ENCODE data around the gene TMEM176B. TPM values are rescaled to one million over a fixed set of nuclear protein-coding genes. Genes with fewer than 3 reads are reported as not detected.
A peak's percentile ranks its signal among the peaks of the same experiment; 100 is the strongest.

The TMEM176B gene
- total RNA-seq, 4 donors from 2014 or later, result 93.3 to 394 (median 300) TPM

- no peak overlapping the region for H3K4me3 ChIP-seq
- H3K9me3 ChIP-seq, result no peaks in the 10 kb centered on the region
- H3K4me1 ChIP-seq, result peaks cover 4 to 73% (median 10%) of the 10 kb centered on the region in 4 donors
- DNase-seq, result peak in 2 of 3 donors; percentile 69 to 84
- H3K36me3 ChIP-seq, result no peaks in the 10 kb centered on the region
- H3K27me3 ChIP-seq, result no peaks in the 10 kb centered on the region
- peak overlapping the region; percentile 51 to 90 (median 70) for H3K27ac ChIP-seq
- peak; percentile 43 to 66 for TF ChIP-seq POLR2A (IDR thresholded peaks at IDR 0.05)
- no peak for TF ChIP-seq CTCF (IDR thresholded peaks at IDR 0.05)
Observed at GRCh38 chr7:150784120-150784736, 15.9 kb downstream of the TMEM176B start.

- DNase-seq, result peak in 1 of 3 donors; percentile 37
- no peaks in the 10 kb centered on the region for H3K27me3 ChIP-seq
- H3K9me3 ChIP-seq, result no peaks in the 10 kb centered on the region
- H3K36me3 ChIP-seq, result no peaks in the 10 kb centered on the region
- TF ChIP-seq CTCF (IDR thresholded peaks at IDR 0.05), result no peak
- TF ChIP-seq POLR2A (IDR thresholded peaks at IDR 0.05), result no peak
- H3K4me3 ChIP-seq, result no peak overlapping the region
- H3K4me1 ChIP-seq, result peaks cover 0 to 65% (median 2%) of the 10 kb centered on the region in 4 donors
- H3K27ac ChIP-seq, result peak overlapping the region in 3 of 4 donors; percentile 55 to 68 (median 63)
Observed at GRCh38 chr7:150781961-150782360, 18.2 kb downstream of the TMEM176B start.

- TF ChIP-seq POLR2A (IDR thresholded peaks at IDR 0.05), result no peak
- no peak for TF ChIP-seq CTCF (IDR thresholded peaks at IDR 0.05)
- Histone ChIP-seq H3K4me3 (no peak overlapping the region), H3K27me3 (no peaks in the 10 kb centered on the region), H3K36me3 (no peaks in the 10 kb centered on the region), H3K4me1 (peaks cover 0 to 64% (median 2%) of the 10 kb centered on the region in 4 donors), H3K27ac (peak overlapping the region in 3 of 4 donors; percentile 57 to 68 (median 63)), H3K9me3 (no peaks in the 10 kb centered on the region)
- no peak for DNase-seq
Observed at GRCh38 chr7:150781103-150781502, 19.1 kb downstream of the TMEM176B start.

- no peak overlapping the region for H3K4me3 ChIP-seq
- no peaks in the 10 kb centered on the region for H3K9me3 ChIP-seq
- no peak for DNase-seq
- peak overlapping the region; percentile 22 to 63 (median 46) for H3K27ac ChIP-seq
- TF ChIP-seq POLR2A (IDR thresholded peaks at IDR 0.05) (no peak), CTCF (IDR thresholded peaks at IDR 0.05) (no peak)
- peaks cover 0 to 56% (median 0%) of the 10 kb centered on the region in 4 donors for H3K4me1 ChIP-seq
- H3K36me3 ChIP-seq, result no peaks in the 10 kb centered on the region
- no peaks in the 10 kb centered on the region for H3K27me3 ChIP-seq
Observed at GRCh38 chr7:150780292-150780691, 19.9 kb downstream of the TMEM176B start.

- H3K4me1 ChIP-seq, result peaks cover 0 to 42% (median 0%) of the 10 kb centered on the region in 4 donors
- no peaks in the 10 kb centered on the region for H3K27me3 ChIP-seq
- no peak overlapping the region for H3K4me3 ChIP-seq
- TF ChIP-seq CTCF (IDR thresholded peaks at IDR 0.05), result peak; percentile 65 to 95 (median 91)
- TF ChIP-seq POLR2A (IDR thresholded peaks at IDR 0.05), result no peak
- H3K27ac ChIP-seq, result no peak overlapping the region
- DNase-seq, result peak; percentile 83 to 95 (median 88)
- no peaks in the 10 kb centered on the region for H3K9me3 ChIP-seq
- H3K36me3 ChIP-seq, result no peaks in the 10 kb centered on the region
Observed at GRCh38 chr7:150778738-150779301, 21.3 kb downstream of the TMEM176B start.

Data from Peyer's patch (tissue), 4 donors.